H9 (cell line): ENCODE measurements around the gene KRTDAP. TPM values are rescaled to one million over a fixed set of nuclear protein-coding genes. Genes with fewer than 3 reads are reported as not detected.

ENCODE experiments used
- DNase-seq: peaks from one replicate; pipeline ENCODE4 v3.0.0-alpha.2; 2017
- H2AFZ ChIP-seq: one replicate; pipeline ENCODE4 v1.6.1; 2013; ENCODE audit warnings: mild to moderate bottlenecking, low read length, control low read depth, moderate library complexity
- H2AK5ac ChIP-seq: 2 replicates; pipeline ENCODE4 v1.6.1; 2013; ENCODE audit warnings: low read length, control low read depth, mixed read lengths; ENCODE audit not compliant: insufficient read length
- H2BK120ac ChIP-seq: one replicate; pipeline ENCODE4 v1.6.1; 2013; ENCODE audit warnings: low read depth, mild to moderate bottlenecking, low read length, control low read depth, inconsistent platforms; ENCODE audit not compliant: poor library complexity, severe bottlenecking
- H2BK12ac ChIP-seq: 2 replicates; pipeline ENCODE4 v1.6.1; 2013; ENCODE audit warnings: low read length, control low read depth, mixed read lengths, low read depth; ENCODE audit not compliant: insufficient read length
- H2BK15ac ChIP-seq: 2 replicates; pipeline ENCODE4 v1.6.1; 2013; ENCODE audit warnings: low read depth, low read length, control low read depth
- H2BK20ac ChIP-seq: one replicate; pipeline ENCODE4 v1.6.1; 2013; ENCODE audit warnings: low read depth, mild to moderate bottlenecking, low read length, control low read depth, inconsistent platforms; ENCODE audit not compliant: poor library complexity, severe bottlenecking
- H2BK5ac ChIP-seq: 2 replicates; pipeline ENCODE4 v1.6.1; 2013; ENCODE audit warnings: low read length, control low read depth, mixed read lengths; ENCODE audit not compliant: insufficient read length
- H3K14ac ChIP-seq: 2 replicates; pipeline ENCODE4 v1.6.1; 2013; ENCODE audit warnings: low read length, control low read depth; ENCODE audit not compliant: insufficient read depth
- H3K18ac ChIP-seq: 2 replicates; pipeline ENCODE4 v1.6.1; 2013; ENCODE audit warnings: low read depth, mild to moderate bottlenecking, mixed read lengths, low read length, control low read depth; ENCODE audit not compliant: insufficient read length
- H3K23ac ChIP-seq: 2 replicates; pipeline ENCODE4 v1.6.1; 2013; ENCODE audit warnings: low read length, control low read depth, mixed read lengths, low read depth; ENCODE audit not compliant: insufficient read length
- H3K23me2 ChIP-seq: 2 replicates; pipeline ENCODE4 v1.6.1; 2013; ENCODE audit warnings: low read depth, mild to moderate bottlenecking, mixed read lengths, low read length, control low read depth; ENCODE audit not compliant: insufficient read length, poor library complexity, severe bottlenecking
- H3K27ac ChIP-seq: 2 replicates; pipeline ENCODE4 v1.5.1; 2013; ENCODE audit warnings: low read length, control low read depth, mixed read lengths, low read depth; ENCODE audit not compliant: insufficient read length
- H3K27me3 ChIP-seq: 2 replicates; pipeline ENCODE4 v1.6.1; 2013; ENCODE audit warnings: low read length, control low read depth, inconsistent platforms; ENCODE audit not compliant: insufficient read depth
- H3K4ac ChIP-seq: 2 replicates; pipeline ENCODE4 v1.6.1; 2013; ENCODE audit warnings: low read depth, mild to moderate bottlenecking, control low read depth, inconsistent platforms, low read length, moderate library complexity
- H3K4me1 ChIP-seq: 2 replicates; pipeline ENCODE4 v1.6.1; 2013; ENCODE audit warnings: low read length, control low read depth, inconsistent platforms; ENCODE audit not compliant: insufficient read depth
- H3K4me2 ChIP-seq: 2 replicates; pipeline ENCODE4 v1.6.1; 2013; ENCODE audit warnings: low read length, control low read depth, mixed read lengths; ENCODE audit not compliant: insufficient read length, insufficient read depth
- H3K56ac ChIP-seq: 2 replicates; pipeline ENCODE4 v1.6.1; 2013; ENCODE audit warnings: low read depth, mild to moderate bottlenecking, mixed read lengths, low read length, control low read depth; ENCODE audit not compliant: insufficient read length
- H3K79me1 ChIP-seq: 2 replicates; pipeline ENCODE4 v1.6.1; 2013; ENCODE audit warnings: low read depth, mild to moderate bottlenecking, moderate library complexity, low read length, control low read depth, inconsistent platforms; ENCODE audit not compliant: insufficient read depth, poor library complexity, severe bottlenecking
- H3K79me2 ChIP-seq: 2 replicates; pipeline ENCODE4 v1.6.1; 2013; ENCODE audit warnings: low read length, control low read depth, inconsistent platforms; ENCODE audit not compliant: insufficient read depth
- H3K9ac ChIP-seq: 2 replicates; pipeline ENCODE4 v1.6.1; 2013; ENCODE audit warnings: low read length, control low read depth, mixed read lengths; ENCODE audit not compliant: insufficient read length; ENCODE audit errors: extremely low read depth
- H3K9me3 ChIP-seq: one replicate; pipeline ENCODE4 v1.6.1; 2013; ENCODE audit warnings: low read depth, low read length, inconsistent platforms; ENCODE audit not compliant: control insufficient read depth
- H3T11ph ChIP-seq: one replicate; pipeline ENCODE4 v1.6.1; 2013; ENCODE audit warnings: mild to moderate bottlenecking, low read length, control low read depth, inconsistent platforms
- H4K20me1 ChIP-seq: one replicate; pipeline ENCODE4 v1.6.1; 2013; ENCODE audit not compliant: control insufficient read depth, insufficient read length, insufficient read depth
- H4K5ac ChIP-seq: 2 replicates; pipeline ENCODE4 v1.6.1; 2013; ENCODE audit warnings: low read depth, mild to moderate bottlenecking, mixed read lengths, low read length, control low read depth; ENCODE audit not compliant: insufficient read length
- H4K8ac ChIP-seq: replicated peaks from 2 replicates; pipeline ENCODE4 v1.6.1; 2013; ENCODE audit warnings: low read length, control low read depth, mixed read lengths, low read depth; ENCODE audit not compliant: insufficient read length
- H4K91ac ChIP-seq: 2 replicates; pipeline ENCODE4 v1.6.1; 2013; ENCODE audit warnings: low read depth, mild to moderate bottlenecking, moderate library complexity, mixed read lengths, low read length, control low read depth; ENCODE audit not compliant: insufficient read length
- H3K27ac Mint-ChIP-seq, 3 experiments: 2 replicates in 2 of 3; 3 replicates in 1 of 3; pipeline ENCODE4 v1.8.0; 2020 to 2021; ENCODE audit warnings: mixed read lengths in 3 of 3, mild to moderate bottlenecking in 1 of 3, moderate library complexity in 1 of 3
- H3K27me3 Mint-ChIP-seq: 2 replicates; pipeline ENCODE4 v1.8.0; 2021; ENCODE audit warnings: low read depth, mild to moderate bottlenecking, moderate library complexity, mixed read lengths
- H3K36me3 Mint-ChIP-seq, 3 experiments: 2 replicates in 2 of 3; 3 replicates in 1 of 3; pipeline ENCODE4 v1.8.0; 2020 to 2021; ENCODE audit warnings: low read depth in 3 of 3, mixed read lengths in 3 of 3; ENCODE audit not compliant: insufficient read depth in 1 of 3
- H3K4me1 Mint-ChIP-seq, 2 experiments: 2 replicates each; pipeline ENCODE4 v1.8.0; 2020; ENCODE audit warnings: mixed read lengths in 2 of 2
- H3K4me3 Mint-ChIP-seq, 2 experiments: 2 replicates in 1 of 2; 3 replicates in 1 of 2; pipeline ENCODE4 v1.8.0; 2020 to 2021; ENCODE audit warnings: mild to moderate bottlenecking in 2 of 2, mixed read lengths in 2 of 2, moderate library complexity in 1 of 2
- H3K9me3 Mint-ChIP-seq, 2 experiments: 2 replicates in 1 of 2; 3 replicates in 1 of 2; pipeline ENCODE4 v1.8.0; 2020; ENCODE audit warnings: mild to moderate bottlenecking in 2 of 2, mixed read lengths in 2 of 2, moderate library complexity in 1 of 2
- WGBS: extraction: QIAGEN DNeasy Blood & Tissue Kit; methylation state at CpG from one replicate; pipeline ENCODE4 v1.1.7; 2013; ENCODE audit warnings: missing lambda C conversion rate, low lambda C conversion rate, mixed read lengths; ENCODE audit not compliant: insufficient read length; ENCODE audit errors: extremely low coverage; 5-methylcytosine and 5-hydroxymethylcytosine counted together
- total RNA-seq: library from RNA; stranded (reverse); gene quantifications from 2 replicates; pipeline ENCODE4 v1.2.1, GENCODE V29; 2021
- TF ChIP-seq, protein P1 (sequence below): fragments of 200-600 bp; sonication (generic); conservative IDR thresholded peaks from 3 replicates; pipeline ENCODE4 v1.8.0; 2021; ENCODE audit warnings: antibody characterized with exemption, mild to moderate bottlenecking

KRTDAP gene
- total RNA-seq, 1 experiment from 2014 or later: 0.87 TPM

DNA sequence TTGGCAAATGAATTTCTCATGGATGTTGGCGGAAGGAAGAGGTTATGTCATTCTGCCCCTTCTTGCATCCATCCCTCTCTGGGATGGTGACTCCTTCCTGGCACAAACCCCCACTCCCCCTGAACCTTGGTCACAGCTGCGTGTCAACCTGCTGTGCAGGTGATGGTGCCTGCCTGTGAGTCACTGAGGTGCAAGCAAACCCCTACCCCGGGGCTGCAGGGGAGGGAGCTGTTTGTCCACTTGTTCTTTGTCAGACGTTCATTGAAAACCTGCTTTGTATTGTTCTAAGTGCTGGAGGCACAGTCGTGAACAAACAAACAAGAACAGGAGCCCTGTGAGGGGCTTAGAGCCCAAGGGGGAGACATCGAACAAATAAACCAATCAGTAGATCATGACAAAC is 41.0 kb upstream of the KRTDAP start:
- Mint-ChIP-seq H3K9me3 (no peaks in the 10 kb centered on the region), H3K36me3 (no peaks in the 10 kb centered on the region; a peak in 2 of 7 replicates), H3K4me3 (no peak overlapping the region), H3K27me3 (peaks cover 64% of the 10 kb centered on the region), H3K4me1 (peaks cover 19 to 24% of the 10 kb centered on the region in 2 experiments), H3K27ac (no peak overlapping the region; a peak in 1 of 7 replicates)
- Histone ChIP-seq H3K18ac (no peak overlapping the region), H3K56ac (no peak overlapping the region), H4K20me1 (no peaks in the 10 kb centered on the region), H3K4me1 (no peaks in the 10 kb centered on the region), H3K27ac (no peak overlapping the region), H3K14ac (no peak overlapping the region; the same call in 1 of the 2 replicates), H3K4ac (no peak overlapping the region), H2BK120ac (no peak overlapping the region), H4K91ac (no peak overlapping the region), H3K9me3 (no peaks in the 10 kb centered on the region), H3K79me2 (no peaks in the 10 kb centered on the region), H3T11ph (no peak overlapping the region), H3K23me2 (no peaks in the 10 kb centered on the region), H3K79me1 (no peaks in the 10 kb centered on the region), H3K9ac (no peak overlapping the region), H2BK20ac (no peak overlapping the region), H3K4me2 (no peak overlapping the region), H2BK5ac (no peak overlapping the region), H2BK15ac (no peak overlapping the region), H2AK5ac (no peak overlapping the region), H4K8ac (no peak overlapping the region), H3K23ac (no peak overlapping the region), H4K5ac (no peak overlapping the region), H2BK12ac (no peak overlapping the region), H3K27me3 (no peaks in the 10 kb centered on the region), H2AFZ (no peak overlapping the region)
- TF ChIP-seq, protein P1, sequence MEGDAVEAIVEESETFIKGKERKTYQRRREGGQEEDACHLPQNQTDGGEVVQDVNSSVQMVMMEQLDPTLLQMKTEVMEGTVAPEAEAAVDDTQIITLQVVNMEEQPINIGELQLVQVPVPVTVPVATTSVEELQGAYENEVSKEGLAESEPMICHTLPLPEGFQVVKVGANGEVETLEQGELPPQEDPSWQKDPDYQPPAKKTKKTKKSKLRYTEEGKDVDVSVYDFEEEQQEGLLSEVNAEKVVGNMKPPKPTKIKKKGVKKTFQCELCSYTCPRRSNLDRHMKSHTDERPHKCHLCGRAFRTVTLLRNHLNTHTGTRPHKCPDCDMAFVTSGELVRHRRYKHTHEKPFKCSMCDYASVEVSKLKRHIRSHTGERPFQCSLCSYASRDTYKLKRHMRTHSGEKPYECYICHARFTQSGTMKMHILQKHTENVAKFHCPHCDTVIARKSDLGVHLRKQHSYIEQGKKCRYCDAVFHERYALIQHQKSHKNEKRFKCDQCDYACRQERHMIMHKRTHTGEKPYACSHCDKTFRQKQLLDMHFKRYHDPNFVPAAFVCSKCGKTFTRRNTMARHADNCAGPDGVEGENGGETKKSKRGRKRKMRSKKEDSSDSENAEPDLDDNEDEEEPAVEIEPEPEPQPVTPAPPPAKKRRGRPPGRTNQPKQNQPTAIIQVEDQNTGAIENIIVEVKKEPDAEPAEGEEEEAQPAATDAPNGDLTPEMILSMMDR: no peak
- DNase-seq: no peak
- no CpG with 5 or more reads among the region's 6 CpGs for WGBS
